A549 (cell line): ENCODE measurements around the gene MYBPHL. TPM values are rescaled to one million over a fixed set of nuclear protein-coding genes. Genes with fewer than 3 reads are reported as not detected.

Source experiments
- ATAC-seq, 2 experiments: fragments of 200-7000 bp in 1 of 2; fragments of >200 bp in 1 of 2; cut with Nextera tagmentation in 1 of 2; cut with Tn5 transposase in 1 of 2; 3 replicates each; pipeline versions ENCODE4 v1.8.0 to v1.9.1; 2018 to 2020; ENCODE audit warnings: mild to moderate bottlenecking in 1 of 2, moderate library complexity in 1 of 2
- CTCF ChIA-PET: fragments of 300-600 bp; sonication (Branson Sonifier 250); formaldehyde crosslinking; extraction: SDS; loops from one replicate; lab custom pipeline; 2021; ENCODE audit warnings: antibody characterized with exemption, inconsistent platforms; lab: Yijun Ruan, JAX
- POLR2A ChIA-PET: fragments of 350-600 bp; formaldehyde crosslinking; extraction: SDS; loops from one replicate; lab custom pipeline; 2021; ENCODE audit warnings: antibody characterized with exemption, inconsistent platforms; lab: Yijun Ruan, JAX
- DNase-seq, 2 experiments: peaks; one replicate each; pipeline versions ENCODE4 v3.0.0 to v3.0.0-alpha.2; 2011 to 2016; ENCODE audit warnings: low read depth in 1 of 2, low spot score in 1 of 2
- FAIRE-seq: peaks from 2 replicates; lab custom pipeline; 2011; peaks lifted over from hg19 to GRCh38; lab: Jason Lieb, UNC
- H3K27ac ChIP-seq, 2 experiments: fragments of >200 bp; sonication (Bioruptor Twin); formaldehyde crosslinking; 3 replicates each; pipeline ENCODE4 v1.5.1; 2016 to 2017
- H3K4me1 ChIP-seq: fragments of >200 bp; sonication (Bioruptor Twin); formaldehyde crosslinking; 3 replicates; pipeline ENCODE4 v1.6.1; 2016
- H3K4me2 ChIP-seq: fragments of >200 bp; sonication (Bioruptor Twin); formaldehyde crosslinking; 3 replicates; pipeline ENCODE4 v1.6.1; 2016
- H3K4me3 ChIP-seq: fragments of >200 bp; sonication (Bioruptor Twin); formaldehyde crosslinking; 3 replicates; pipeline ENCODE4 v1.5.1; 2016
- H3K9me3 ChIP-seq: fragments of >200 bp; sonication (Bioruptor Twin); formaldehyde crosslinking; 3 replicates; pipeline ENCODE4 v1.6.1; 2016
- CBX2 ChIP-seq: fragments of 200-600 bp; sonication (generic); IDR thresholded peaks from 2 replicates; pipeline ENCODE4 v1.6.1; 2016; ENCODE audit warnings: low read depth, mild to moderate bottlenecking, borderline replicate concordance
- CEBPB ChIP-seq, 2 experiments: fragments of >200 bp in 1 of 2; sonication (Bioruptor Twin) in 1 of 2; formaldehyde crosslinking in 1 of 2; IDR thresholded peaks; 2 replicates each; pipeline ENCODE4 v1.6.1; 2012 to 2016
- CHD4 ChIP-seq: fragments of 200-600 bp; sonication (generic); IDR thresholded peaks from 2 replicates; pipeline ENCODE4 v1.6.1; 2016; ENCODE audit warnings: antibody characterized with exemption, mild to moderate bottlenecking, borderline replicate concordance
- EHF ChIP-seq: fragments of 250-450 bp; sonication (Bioruptor Pico); IDR thresholded peaks from 2 replicates; pipeline ENCODE4 v1.5.0; 2020; ENCODE audit warnings: mild to moderate bottlenecking
- EHMT2 ChIP-seq: fragments of 200-600 bp; sonication (generic); IDR thresholded peaks from 2 replicates; pipeline ENCODE4 v1.6.1; 2016; ENCODE audit warnings: antibody characterized with exemption, low read depth, mild to moderate bottlenecking, moderate library complexity
- GATA3 ChIP-seq: IDR thresholded peaks from 2 replicates; pipeline ENCODE4 v1.6.1; 2012; ENCODE audit warnings: borderline replicate concordance
- HEYL ChIP-seq: fragments of 250-450 bp; sonication (Bioruptor Pico); IDR thresholded peaks from 2 replicates; pipeline ENCODE4 v1.8.0; 2021; ENCODE audit warnings: mild to moderate bottlenecking, moderate library complexity
- KDM1A ChIP-seq: fragments of 200-600 bp; sonication (generic); IDR thresholded peaks from 2 replicates; pipeline ENCODE4 v1.6.1; 2016; ENCODE audit warnings: low read depth, mild to moderate bottlenecking
- KDM5A ChIP-seq: fragments of 200-600 bp; sonication (generic); IDR thresholded peaks from 2 replicates; pipeline ENCODE4 v1.6.1; 2016; ENCODE audit warnings: antibody characterized with exemption, mild to moderate bottlenecking
- MAFK ChIP-seq: fragments of 450-650 bp; IDR thresholded peaks from 2 replicates; pipeline ENCODE4 v1.6.1; 2014; ENCODE audit not compliant: partially characterized antibody
- MAZ ChIP-seq: fragments of 150-350 bp; IDR thresholded peaks from 2 replicates; pipeline ENCODE4 v1.6.1; 2014; ENCODE audit warnings: antibody characterized with exemption, low read depth, low read length, borderline replicate concordance
- MYC ChIP-seq: IDR thresholded peaks from 2 replicates; pipeline ENCODE4 v1.6.1; 2012; ENCODE audit warnings: mild to moderate bottlenecking, inconsistent platforms, low read length, improper control_type of control experiment, borderline replicate concordance
- NFE2L2 ChIP-seq: fragments of 150-350 bp; conservative IDR thresholded peaks from 2 replicates; pipeline ENCODE4 v1.6.1; 2014; ENCODE audit warnings: low read length
- NPAS2 ChIP-seq: fragments of 250-450 bp; sonication (Bioruptor Pico); IDR thresholded peaks from 2 replicates; pipeline ENCODE4 v1.8.0; 2022; ENCODE audit warnings: mild to moderate bottlenecking, moderate library complexity, borderline replicate concordance
- POLR2A ChIP-seq: IDR thresholded peaks from 2 replicates; pipeline ENCODE4 v1.6.1; 2012; ENCODE audit warnings: mild to moderate bottlenecking, low read length
- POLR2AphosphoS2 ChIP-seq: conservative IDR thresholded peaks from 2 replicates; pipeline ENCODE4 v1.6.1; 2012; ENCODE audit warnings: low read length, improper control_type of control experiment, inconsistent platforms
- RARB ChIP-seq: fragments of 250-450 bp; sonication (Bioruptor Pico); IDR thresholded peaks from 2 replicates; pipeline ENCODE4 v1.8.0; 2021; ENCODE audit warnings: mild to moderate bottlenecking, moderate library complexity
- RCOR1 ChIP-seq: fragments of 150-350 bp; IDR thresholded peaks from 2 replicates; pipeline ENCODE4 v1.6.1; 2014; ENCODE audit warnings: antibody characterized with exemption, low read length, low read depth
- RFX5 ChIP-seq: fragments of 450-650 bp; IDR thresholded peaks from 2 replicates; pipeline ENCODE4 v1.7.1; 2014; ENCODE audit warnings: antibody characterized with exemption, mild to moderate bottlenecking, moderate library complexity
- SMC3 ChIP-seq: fragments of >200 bp; sonication (Bioruptor Twin); formaldehyde crosslinking; IDR thresholded peaks from 3 replicates; pipeline ENCODE4 v1.6.1; 2018; ENCODE audit warnings: inconsistent platforms
- TP53 ChIP-seq: fragments of 250-450 bp; sonication (Bioruptor Pico); IDR thresholded peaks from 2 replicates; pipeline ENCODE4 v1.5.0; 2021; ENCODE audit warnings: mild to moderate bottlenecking, moderate library complexity
- WGBS: methylation state at CpG from one replicate; pipeline ENCODE4 v1.1.6; 2017; ENCODE audit errors: missing lambda C conversion rate; 5-methylcytosine and 5-hydroxymethylcytosine counted together
- polyA plus RNA-seq, 4 experiments: library from polyadenylated mRNA; depleted of rRNA in 3 of 4; stranded (reverse); fragments of >200 nt; fragmentation: RNase III in 1 of 4; extraction: RNeasy Plus Mini Kit Qiagen cat#74134 plus additional on column Dnase treatment in 1 of 4; gene quantifications; 2 replicates in 3 of 4; 3 replicates in 1 of 4; pipeline ENCODE4 v1.2.3, GENCODE V29; 2011 to 2017
- TF ChIP-seq, protein P1 (sequence below): fragments of 450-650 bp; IDR thresholded peaks from 2 replicates; pipeline ENCODE4 v1.6.1; 2014; ENCODE audit warnings: antibody characterized with exemption
- TF ChIP-seq, protein P2 (sequence below): fragments of >200 bp; sonication (Bioruptor Twin); formaldehyde crosslinking; IDR thresholded peaks from 3 replicates; pipeline ENCODE4 v1.5.1; 2016
- TF ChIP-seq, protein P3 (sequence below): IDR thresholded peaks from 2 replicates; pipeline ENCODE4 v1.6.1; 2012
- TF ChIP-seq, protein P4 (sequence below): IDR thresholded peaks from 2 replicates; pipeline ENCODE4 v1.6.1; 2012; ENCODE audit warnings: low read depth, borderline replicate concordance
- TF ChIP-seq, protein P5 (sequence below): fragments of 250-450 bp; sonication (Bioruptor Pico); IDR thresholded peaks from 2 replicates; pipeline ENCODE4 v1.5.0; 2020; ENCODE audit warnings: low read depth, mild to moderate bottlenecking, moderate library complexity

MYBPHL gene
- polyA plus RNA-seq, 2 of the 4 experiments (the other 2 are of a cell fraction) = not detected

DNA sequence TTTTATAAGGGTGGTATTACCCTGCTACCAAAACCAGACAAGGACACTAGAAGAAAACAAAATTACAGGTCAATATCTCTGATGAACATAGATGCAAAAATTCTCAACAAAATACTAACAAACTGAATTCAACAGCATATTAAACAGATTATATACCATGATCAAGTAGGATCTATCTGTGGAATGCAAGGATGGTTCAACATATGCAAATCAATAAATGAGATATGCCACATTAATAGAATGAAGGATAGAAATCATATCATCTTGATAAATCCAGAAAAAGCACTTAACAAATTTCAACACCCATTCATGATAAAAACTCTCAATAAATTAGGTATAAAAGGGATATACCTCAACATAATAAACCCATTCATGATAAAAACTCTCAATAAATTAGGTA, 24.3 kb upstream of the MYBPHL start:
- Histone ChIP-seq H3K27ac (no peak overlapping the region), H3K4me3 (no peak overlapping the region), H3K4me1 (no peaks in the 10 kb centered on the region), H3K4me2 (no peak overlapping the region), H3K9me3 (peaks cover 10% of the 10 kb centered on the region; the same call in 1 of the 3 replicates)
- TF ChIP-seq, protein P1, sequence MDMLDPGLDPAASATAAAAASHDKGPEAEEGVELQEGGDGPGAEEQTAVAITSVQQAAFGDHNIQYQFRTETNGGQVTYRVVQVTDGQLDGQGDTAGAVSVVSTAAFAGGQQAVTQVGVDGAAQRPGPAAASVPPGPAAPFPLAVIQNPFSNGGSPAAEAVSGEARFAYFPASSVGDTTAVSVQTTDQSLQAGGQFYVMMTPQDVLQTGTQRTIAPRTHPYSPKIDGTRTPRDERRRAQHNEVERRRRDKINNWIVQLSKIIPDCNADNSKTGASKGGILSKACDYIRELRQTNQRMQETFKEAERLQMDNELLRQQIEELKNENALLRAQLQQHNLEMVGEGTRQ = no peak
- TF ChIP-seq MAFK = no peak
- TF ChIP-seq EHMT2 = no peak
- TF ChIP-seq RFX5 = no peak
- no peak for TF ChIP-seq RCOR1
- TF ChIP-seq CEBPB (IDR thresholded peaks at IDR 0.05) = no peak
- TF ChIP-seq, protein P2, sequence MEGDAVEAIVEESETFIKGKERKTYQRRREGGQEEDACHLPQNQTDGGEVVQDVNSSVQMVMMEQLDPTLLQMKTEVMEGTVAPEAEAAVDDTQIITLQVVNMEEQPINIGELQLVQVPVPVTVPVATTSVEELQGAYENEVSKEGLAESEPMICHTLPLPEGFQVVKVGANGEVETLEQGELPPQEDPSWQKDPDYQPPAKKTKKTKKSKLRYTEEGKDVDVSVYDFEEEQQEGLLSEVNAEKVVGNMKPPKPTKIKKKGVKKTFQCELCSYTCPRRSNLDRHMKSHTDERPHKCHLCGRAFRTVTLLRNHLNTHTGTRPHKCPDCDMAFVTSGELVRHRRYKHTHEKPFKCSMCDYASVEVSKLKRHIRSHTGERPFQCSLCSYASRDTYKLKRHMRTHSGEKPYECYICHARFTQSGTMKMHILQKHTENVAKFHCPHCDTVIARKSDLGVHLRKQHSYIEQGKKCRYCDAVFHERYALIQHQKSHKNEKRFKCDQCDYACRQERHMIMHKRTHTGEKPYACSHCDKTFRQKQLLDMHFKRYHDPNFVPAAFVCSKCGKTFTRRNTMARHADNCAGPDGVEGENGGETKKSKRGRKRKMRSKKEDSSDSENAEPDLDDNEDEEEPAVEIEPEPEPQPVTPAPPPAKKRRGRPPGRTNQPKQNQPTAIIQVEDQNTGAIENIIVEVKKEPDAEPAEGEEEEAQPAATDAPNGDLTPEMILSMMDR = no peak
- TF ChIP-seq POLR2A = no peak
- TF ChIP-seq HEYL = no peak
- TF ChIP-seq NFE2L2 = no peak
- no peak for TF ChIP-seq GATA3
- no peak for TF ChIP-seq MAZ
- TF ChIP-seq, protein P3, sequence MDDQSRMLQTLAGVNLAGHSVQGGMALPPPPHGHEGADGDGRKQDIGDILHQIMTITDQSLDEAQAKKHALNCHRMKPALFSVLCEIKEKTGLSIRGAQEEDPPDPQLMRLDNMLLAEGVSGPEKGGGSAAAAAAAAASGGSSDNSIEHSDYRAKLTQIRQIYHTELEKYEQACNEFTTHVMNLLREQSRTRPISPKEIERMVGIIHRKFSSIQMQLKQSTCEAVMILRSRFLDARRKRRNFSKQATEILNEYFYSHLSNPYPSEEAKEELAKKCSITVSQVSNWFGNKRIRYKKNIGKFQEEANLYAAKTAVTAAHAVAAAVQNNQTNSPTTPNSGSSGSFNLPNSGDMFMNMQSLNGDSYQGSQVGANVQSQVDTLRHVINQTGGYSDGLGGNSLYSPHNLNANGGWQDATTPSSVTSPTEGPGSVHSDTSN = no peak
- FAIRE-seq (peak; percentile 76), ATAC-seq (no peak), DNase-seq (no peak)
- ChIA-PET CTCF (interaction anchor here (1.7 kb wide), 1 partner anchor 54 kb away, joined by 4 read pairs; no protein-coding TSS in a partner anchor), POLR2A (no interaction called here)

DNA sequence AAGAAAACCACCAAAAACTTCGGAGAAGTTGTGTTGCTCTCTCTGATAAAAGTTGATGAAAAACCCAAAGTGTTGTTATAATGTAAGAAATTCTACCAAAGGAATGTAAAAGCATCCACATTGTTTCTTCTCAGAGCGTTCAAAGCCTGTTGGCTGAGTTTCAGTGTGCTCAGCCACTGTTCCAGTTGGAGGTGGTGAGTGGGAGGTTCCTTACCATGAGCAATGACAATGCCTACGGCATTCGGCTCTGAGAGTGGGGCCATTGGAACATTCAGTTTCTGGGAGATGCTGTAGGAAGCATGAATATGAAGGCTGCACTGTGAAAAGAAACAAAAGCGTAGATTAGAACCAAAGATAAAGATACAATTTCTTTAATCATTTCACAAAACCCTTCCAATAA, 20.5 kb upstream of the MYBPHL start:
- no peaks in the 10 kb centered on the region for H3K4me1 ChIP-seq
- ChIA-PET CTCF (interaction anchor here (1.5 kb wide), 1 partner anchor 10 kb away, joined by 3 read pairs; no protein-coding TSS in a partner anchor), POLR2A (no interaction called here)
- ATAC-seq (no peak), DNase-seq (no peak), FAIRE-seq (no peak)
- no peak for TF ChIP-seq MAFK
- no peak overlapping the region for H3K27ac ChIP-seq
- WGBS = 81% methylated on average over 5 of the region's 5 CpGs
- no peak overlapping the region for H3K4me2 ChIP-seq
- H3K4me3 ChIP-seq = no peak overlapping the region
- H3K9me3 ChIP-seq = peaks cover 10% of the 10 kb centered on the region; the same call in 1 of the 3 replicates

DNA sequence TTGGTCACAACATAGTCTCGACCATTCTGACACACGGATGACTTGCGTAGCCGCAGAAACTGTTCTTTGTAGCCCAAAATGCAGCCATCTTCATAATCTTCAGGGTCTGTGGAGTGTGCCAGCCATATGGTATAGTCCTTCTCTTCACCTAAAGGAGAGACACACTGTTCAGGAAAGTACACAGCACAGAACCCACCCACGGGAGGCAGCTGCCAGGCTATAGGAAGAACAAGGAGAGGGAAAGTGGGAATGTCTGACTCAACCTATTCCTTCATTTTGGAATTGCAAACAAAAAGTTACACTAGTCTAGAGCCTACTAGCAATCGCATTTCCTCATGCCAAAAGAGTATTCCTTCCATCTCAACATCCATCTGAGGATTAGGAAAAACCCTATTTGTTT, 16.2 kb upstream of the MYBPHL start:
- no peak overlapping the region for H3K27ac ChIP-seq
- DNase-seq (no peak), ATAC-seq (no peak), FAIRE-seq (no peak)
- ChIA-PET POLR2A (no interaction called here), CTCF (interaction anchor here (1.0 kb wide), 1 partner anchor 59 kb away, joined by 3 read pairs; no protein-coding TSS in a partner anchor)
- H3K4me1 ChIP-seq = no peaks in the 10 kb centered on the region
- H3K4me2 ChIP-seq = no peak overlapping the region
- no peak overlapping the region for H3K4me3 ChIP-seq
- TF ChIP-seq KDM5A (no peak), CBX2 (no peak), SMC3 (no peak), CHD4 (no peak), RFX5 (no peak), NFE2L2 (no peak), POLR2AphosphoS2 (no peak), TP53 (CRISPR knock-in tag) (no peak), MYC (no peak), EHMT2 (no peak), EHF (CRISPR knock-in tag) (no peak), KDM1A (no peak), NPAS2 (no peak), RARB (no peak)
- TF ChIP-seq, protein P4, sequence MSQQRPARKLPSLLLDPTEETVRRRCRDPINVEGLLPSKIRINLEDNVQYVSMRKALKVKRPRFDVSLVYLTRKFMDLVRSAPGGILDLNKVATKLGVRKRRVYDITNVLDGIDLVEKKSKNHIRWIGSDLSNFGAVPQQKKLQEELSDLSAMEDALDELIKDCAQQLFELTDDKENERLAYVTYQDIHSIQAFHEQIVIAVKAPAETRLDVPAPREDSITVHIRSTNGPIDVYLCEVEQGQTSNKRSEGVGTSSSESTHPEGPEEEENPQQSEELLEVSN = no peak
- TF ChIP-seq, protein P5, sequence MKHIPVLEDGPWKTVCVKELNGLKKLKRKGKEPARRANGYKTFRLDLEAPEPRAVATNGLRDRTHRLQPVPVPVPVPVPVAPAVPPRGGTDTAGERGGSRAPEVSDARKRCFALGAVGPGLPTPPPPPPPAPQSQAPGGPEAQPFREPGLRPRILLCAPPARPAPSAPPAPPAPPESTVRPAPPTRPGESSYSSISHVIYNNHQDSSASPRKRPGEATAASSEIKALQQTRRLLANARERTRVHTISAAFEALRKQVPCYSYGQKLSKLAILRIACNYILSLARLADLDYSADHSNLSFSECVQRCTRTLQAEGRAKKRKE (CRISPR knock-in tag) = no peak
- no peaks in the 10 kb centered on the region for H3K9me3 ChIP-seq
- 70% methylated on average over 6 of the region's 6 CpGs for WGBS
